Type B pancreatic cell (in vitro differentiated cells): ENCODE data around the gene GFOD1. TPM values are rescaled to one million over a fixed set of nuclear protein-coding genes. Genes with fewer than 3 reads are reported as not detected.
A peak's percentile ranks its signal among the peaks of the same experiment; 100 is the strongest.

Experiments used
- DNase-seq: peaks from one replicate; pipeline ENCODE4 v3.0.0; 2021; ENCODE audit warnings: mixed read lengths; ENCODE audit not compliant: unreplicated experiment; ENCODE audit errors: extremely low spot score
- H3K27ac Mint-ChIP-seq: 2 replicates; pipeline ENCODE4 v1.8.0; 2021; ENCODE audit warnings: mild to moderate bottlenecking, mixed read lengths
- H3K27me3 Mint-ChIP-seq: 2 replicates; pipeline ENCODE4 v1.8.0; 2021; ENCODE audit warnings: mixed read lengths
- H3K36me3 Mint-ChIP-seq: 2 replicates; pipeline ENCODE4 v1.8.0; 2021; ENCODE audit warnings: mixed read lengths
- H3K4me1 Mint-ChIP-seq: one replicate; pipeline ENCODE4 v1.8.0; 2021; ENCODE audit warnings: mixed read lengths; ENCODE audit not compliant: unreplicated experiment
- H3K4me3 Mint-ChIP-seq: 2 replicates; pipeline ENCODE4 v1.8.0; 2021; ENCODE audit warnings: mild to moderate bottlenecking, mixed read lengths
- H3K9me3 Mint-ChIP-seq: 2 replicates; pipeline ENCODE4 v1.8.0; 2021; ENCODE audit warnings: mixed read lengths
- CTCF ChIP-seq: fragments of 200-600 bp; sonication (generic); conservative IDR thresholded peaks from 2 replicates; pipeline ENCODE4 v1.5.0; 2021; ENCODE audit warnings: antibody characterized with exemption, mild to moderate bottlenecking
- total RNA-seq: library from RNA; stranded (reverse); gene quantifications from 2 replicates; pipeline ENCODE4 v1.2.1, GENCODE V29; 2021; ENCODE audit warnings: low replicate concordance

Gene GFOD1
- total RNA-seq, 1 donor from 2014 or later, result 4.8 TPM

- Mint-ChIP-seq H3K4me1 (peaks cover 6% of the 10 kb centered on the region), H3K36me3 (no peaks in the 10 kb centered on the region), H3K9me3 (peaks cover 10% of the 10 kb centered on the region), H3K4me3 (no peak overlapping the region), H3K27me3 (no peaks in the 10 kb centered on the region), H3K27ac (no peak overlapping the region)
- TF ChIP-seq CTCF, result no peak
- no peak for DNase-seq
Observed at GRCh38 chr6:13339863-13340630, 147.4 kb downstream of the GFOD1 start.

DNA sequence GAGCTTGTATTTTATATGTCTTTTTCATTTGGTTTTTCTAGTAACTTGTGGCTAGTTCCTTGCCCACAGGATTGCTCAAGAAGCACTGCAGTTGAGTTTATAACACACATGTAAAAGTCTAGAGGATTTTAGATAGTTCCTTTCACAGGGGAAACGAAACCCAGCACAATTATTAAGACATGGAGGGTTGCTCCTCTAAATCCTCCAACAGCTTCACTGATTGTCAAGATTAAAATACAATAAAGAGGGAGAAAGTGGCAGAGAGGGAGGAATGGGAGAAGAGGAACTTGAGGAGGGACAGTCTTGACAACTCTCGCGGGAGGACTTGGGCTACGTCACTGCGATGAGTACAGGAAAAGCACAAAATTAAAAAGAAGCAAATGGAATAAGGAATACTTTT is 149.4 kb downstream of the GFOD1 start:
- TF ChIP-seq CTCF, result no peak
- Mint-ChIP-seq H3K27ac (no peak overlapping the region), H3K36me3 (no peaks in the 10 kb centered on the region), H3K27me3 (no peaks in the 10 kb centered on the region), H3K9me3 (peaks cover 10% of the 10 kb centered on the region), H3K4me1 (peaks cover 6% of the 10 kb centered on the region), H3K4me3 (no peak overlapping the region)
- no peak for DNase-seq

GRCh38 chr6:13336553-13336952 is 150.8 kb downstream of the GFOD1 start:
- no peaks in the 10 kb centered on the region for H3K9me3 Mint-ChIP-seq
- H3K4me1 Mint-ChIP-seq, result peaks cover 11% of the 10 kb centered on the region
- DNase-seq, result peak; percentile 88
- H3K27ac Mint-ChIP-seq, result no peak overlapping the region
- no peaks in the 10 kb centered on the region for H3K36me3 Mint-ChIP-seq
- H3K27me3 Mint-ChIP-seq, result no peaks in the 10 kb centered on the region
- H3K4me3 Mint-ChIP-seq, result no peak overlapping the region
- TF ChIP-seq CTCF, result peak; percentile 93

DNA sequence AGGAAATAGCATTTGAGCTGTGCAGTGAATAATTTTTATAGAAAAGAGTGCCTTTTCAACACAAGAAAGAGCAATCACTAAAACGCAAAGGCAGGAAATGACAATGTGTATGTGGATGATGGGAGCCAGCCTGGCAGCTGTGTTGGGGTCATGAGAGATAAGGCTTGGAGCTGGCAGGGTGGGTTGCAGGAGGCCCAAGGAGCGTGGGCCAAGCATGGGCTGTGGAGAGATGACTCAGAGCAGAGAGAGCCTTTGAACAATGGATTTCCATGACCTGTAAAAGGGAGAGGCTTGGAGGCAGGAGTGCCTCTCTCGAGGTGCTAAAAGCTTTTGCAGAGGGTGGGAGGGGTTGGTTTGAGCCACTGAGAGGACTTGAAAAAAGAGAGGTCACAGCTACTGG is 152.4 kb downstream of the GFOD1 start:
- TF ChIP-seq CTCF, result no peak
- Mint-ChIP-seq H3K27me3 (no peaks in the 10 kb centered on the region), H3K9me3 (no peaks in the 10 kb centered on the region), H3K27ac (no peak overlapping the region), H3K4me3 (no peak overlapping the region), H3K4me1 (peaks cover 13% of the 10 kb centered on the region), H3K36me3 (no peaks in the 10 kb centered on the region)
- DNase-seq, result no peak

DNA sequence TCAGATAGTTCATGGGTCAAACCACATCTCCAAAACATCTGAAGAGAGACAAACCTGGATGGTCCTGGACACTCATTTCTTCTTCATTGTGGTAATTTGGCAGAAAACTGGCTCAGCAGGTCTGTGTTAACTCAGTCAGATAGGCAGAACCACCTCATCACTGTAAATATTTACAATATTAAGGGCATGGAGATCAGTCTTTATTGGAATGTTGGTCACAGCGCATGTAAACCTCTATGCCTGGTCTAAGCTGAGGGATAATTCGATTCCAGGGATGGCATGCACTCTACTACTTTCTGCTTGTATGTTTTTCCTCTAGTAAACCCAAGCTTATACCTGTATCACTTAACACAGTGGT is 155.1 kb downstream of the GFOD1 start:
- Mint-ChIP-seq H3K36me3 (no peaks in the 10 kb centered on the region), H3K27ac (no peak overlapping the region), H3K4me3 (no peak overlapping the region), H3K4me1 (peaks cover 21% of the 10 kb centered on the region), H3K9me3 (no peaks in the 10 kb centered on the region), H3K27me3 (no peaks in the 10 kb centered on the region)
- DNase-seq, result no peak
- TF ChIP-seq CTCF, result no peak
